Prostate gland (tissue), 2 donors: ENCODE measurements around the gene SLC3A2. TPM values are rescaled to one million over a fixed set of nuclear protein-coding genes. Genes with fewer than 3 reads are reported as not detected.
A peak's percentile ranks its signal among the peaks of the same experiment; 100 is the strongest.

ENCODE experiments used
- DNase-seq: peaks from one replicate; pipeline ENCODE4 v3.0.0-alpha.2; 2019; ENCODE audit warnings: low spot score
- H3K27ac ChIP-seq, 2 donors: fragments of 200-600 bp; sonication (generic); 2 replicates each; pipeline ENCODE4 v1.5.1; 2017 to 2019
- H3K27me3 ChIP-seq: fragments of 200-600 bp; sonication (generic); replicated peaks from 2 replicates; pipeline ENCODE4 v1.5.1; 2019; ENCODE audit not compliant: insufficient read depth
- H3K36me3 ChIP-seq, 2 donors: fragments of 200-600 bp; sonication (generic); 1 replicate in 1 of 2; 2 replicates in 1 of 2; pipeline versions ENCODE4 v1.5.1 to v1.8.1; 2017 to 2019
- H3K4me1 ChIP-seq: fragments of 200-600 bp; sonication (generic); replicated peaks from 2 replicates; pipeline ENCODE4 v1.5.1; 2019
- H3K4me3 ChIP-seq, 2 donors: fragments of 200-600 bp; sonication (generic); 2 replicates each; pipeline ENCODE4 v1.5.1; 2017 to 2019
- H3K9me3 ChIP-seq: fragments of 200-600 bp; sonication (generic); 2 replicates; pipeline ENCODE4 v1.5.1; 2017
- POLR2A ChIP-seq: fragments of 450-650 bp; IDR thresholded peaks from one replicate; pipeline ENCODE4 v1.6.1; 2016; ENCODE audit warnings: antibody characterized with exemption, mild to moderate bottlenecking
- POLR2AphosphoS5 ChIP-seq: sonication (generic); formaldehyde crosslinking; IDR thresholded peaks from one replicate; pipeline ENCODE4 v1.6.1; 2017; ENCODE audit warnings: antibody characterized with exemption
- WGBS: methylation state at CpG from one replicate; pipeline ENCODE4 v1.1.5; 2018; 5-methylcytosine and 5-hydroxymethylcytosine counted together
- intact Hi-C: fragments of 100-400 bp; cut with DNase I; formaldehyde crosslinking; loops from one replicate; pipeline ENCODE4 v1.14.2; 2022
- total RNA-seq, 2 donors: library from RNA; depleted of rRNA; stranded (reverse); fragments of >200 nt; gene quantifications; one replicate each; pipeline ENCODE4 v1.1.0, GENCODE V29; 2016
- TF ChIP-seq, protein P1 (sequence below), 4 experiments: fragments of 200-600 bp in 2 of 4; fragments of 450-650 bp in 2 of 4; sonication (generic) in 2 of 4; IDR thresholded peaks; 1 replicate in 3 of 4; 2 replicates in 1 of 4; pipeline ENCODE4 v1.5.1; 2016 to 2019; ENCODE audit warnings: antibody characterized with exemption in 4 of 4, mild to moderate bottlenecking in 2 of 4, moderate library complexity in 2 of 4

Gene SLC3A2
- total RNA-seq, 2 donors from 2014 or later: 158 to 235 TPM

DNA sequence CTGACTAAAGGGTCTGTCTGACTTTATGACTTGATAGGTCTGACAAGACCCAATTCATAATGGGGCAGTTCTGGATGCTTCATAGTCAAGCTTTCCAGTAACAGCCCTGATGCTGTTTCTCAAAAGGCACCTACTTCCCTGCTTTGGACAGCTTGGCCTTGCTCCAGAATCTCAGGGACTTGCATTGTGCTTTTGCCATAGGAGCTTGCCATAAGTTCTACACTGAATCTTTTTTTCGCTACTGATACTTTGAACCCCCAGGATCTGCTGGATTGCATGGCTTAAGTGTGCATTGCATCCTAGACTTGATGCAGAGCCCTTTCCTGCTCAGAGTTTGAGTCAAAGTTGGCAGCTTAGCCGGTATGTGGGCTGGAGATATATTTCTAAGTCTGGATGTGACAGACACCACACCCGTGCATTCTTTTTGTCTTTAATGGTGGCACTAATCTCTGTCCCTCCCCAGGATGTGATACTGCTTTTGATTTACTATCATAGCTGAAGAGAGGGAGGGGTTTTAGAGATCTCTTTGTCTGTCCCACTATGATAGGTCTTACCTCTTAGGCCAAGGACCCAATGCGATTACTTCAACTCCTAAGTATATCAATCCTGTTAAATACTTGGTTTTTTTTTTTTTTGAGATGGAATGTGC, 16.9 kb upstream of the SLC3A2 start:
- Histone ChIP-seq H3K27ac (no peak overlapping the region), H3K9me3 (no peaks in the 10 kb centered on the region), H3K4me3 (no peak overlapping the region), H3K27me3 (no peaks in the 10 kb centered on the region), H3K4me1 (peaks cover 5% of the 10 kb centered on the region), H3K36me3 (no peaks in the 10 kb centered on the region)
- no peak for DNase-seq
- no peak for TF ChIP-seq POLR2A
- TF ChIP-seq, protein P1, sequence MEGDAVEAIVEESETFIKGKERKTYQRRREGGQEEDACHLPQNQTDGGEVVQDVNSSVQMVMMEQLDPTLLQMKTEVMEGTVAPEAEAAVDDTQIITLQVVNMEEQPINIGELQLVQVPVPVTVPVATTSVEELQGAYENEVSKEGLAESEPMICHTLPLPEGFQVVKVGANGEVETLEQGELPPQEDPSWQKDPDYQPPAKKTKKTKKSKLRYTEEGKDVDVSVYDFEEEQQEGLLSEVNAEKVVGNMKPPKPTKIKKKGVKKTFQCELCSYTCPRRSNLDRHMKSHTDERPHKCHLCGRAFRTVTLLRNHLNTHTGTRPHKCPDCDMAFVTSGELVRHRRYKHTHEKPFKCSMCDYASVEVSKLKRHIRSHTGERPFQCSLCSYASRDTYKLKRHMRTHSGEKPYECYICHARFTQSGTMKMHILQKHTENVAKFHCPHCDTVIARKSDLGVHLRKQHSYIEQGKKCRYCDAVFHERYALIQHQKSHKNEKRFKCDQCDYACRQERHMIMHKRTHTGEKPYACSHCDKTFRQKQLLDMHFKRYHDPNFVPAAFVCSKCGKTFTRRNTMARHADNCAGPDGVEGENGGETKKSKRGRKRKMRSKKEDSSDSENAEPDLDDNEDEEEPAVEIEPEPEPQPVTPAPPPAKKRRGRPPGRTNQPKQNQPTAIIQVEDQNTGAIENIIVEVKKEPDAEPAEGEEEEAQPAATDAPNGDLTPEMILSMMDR (IDR thresholded peaks at IDR 0.05): no peak
- TF ChIP-seq POLR2AphosphoS5: no peak
- intact Hi-C loops: loop anchor here (2.0 to 10.0 kb wide), 2 partner anchors 77 to 469 kb away; partner anchors contain the start of gene TMEM179B
- 57% methylated on average over 4 of the region's 4 CpGs for WGBS

- no peaks in the 10 kb centered on the region for H3K9me3 ChIP-seq
- H3K36me3 ChIP-seq: no peaks in the 10 kb centered on the region
- no peak for DNase-seq
- H3K27ac ChIP-seq: no peak overlapping the region
- H3K27me3 ChIP-seq: no peaks in the 10 kb centered on the region
- intact Hi-C loops: loop anchor here (10.0 kb wide), 1 partner anchor 471 kb away; no protein-coding TSS in a partner anchor
- TF ChIP-seq POLR2A: no peak
- TF ChIP-seq POLR2AphosphoS5: peak; percentile 6
- peaks cover 5% of the 10 kb centered on the region for H3K4me1 ChIP-seq
- H3K4me3 ChIP-seq: no peak overlapping the region
- WGBS: 38% methylated on average over 6 of the region's 6 CpGs
Observed at GRCh38 chr11:62865635-62866034, 15.1 kb upstream of the SLC3A2 start.

- DNase-seq: no peak
- TF ChIP-seq POLR2AphosphoS5: no peak
- TF ChIP-seq POLR2A: no peak
- TF ChIP-seq, protein P1 (IDR thresholded peaks at IDR 0.05): no peak
Observed at GRCh38 chr11:62874851-62875250, 5.8 kb upstream of the SLC3A2 start.

DNA sequence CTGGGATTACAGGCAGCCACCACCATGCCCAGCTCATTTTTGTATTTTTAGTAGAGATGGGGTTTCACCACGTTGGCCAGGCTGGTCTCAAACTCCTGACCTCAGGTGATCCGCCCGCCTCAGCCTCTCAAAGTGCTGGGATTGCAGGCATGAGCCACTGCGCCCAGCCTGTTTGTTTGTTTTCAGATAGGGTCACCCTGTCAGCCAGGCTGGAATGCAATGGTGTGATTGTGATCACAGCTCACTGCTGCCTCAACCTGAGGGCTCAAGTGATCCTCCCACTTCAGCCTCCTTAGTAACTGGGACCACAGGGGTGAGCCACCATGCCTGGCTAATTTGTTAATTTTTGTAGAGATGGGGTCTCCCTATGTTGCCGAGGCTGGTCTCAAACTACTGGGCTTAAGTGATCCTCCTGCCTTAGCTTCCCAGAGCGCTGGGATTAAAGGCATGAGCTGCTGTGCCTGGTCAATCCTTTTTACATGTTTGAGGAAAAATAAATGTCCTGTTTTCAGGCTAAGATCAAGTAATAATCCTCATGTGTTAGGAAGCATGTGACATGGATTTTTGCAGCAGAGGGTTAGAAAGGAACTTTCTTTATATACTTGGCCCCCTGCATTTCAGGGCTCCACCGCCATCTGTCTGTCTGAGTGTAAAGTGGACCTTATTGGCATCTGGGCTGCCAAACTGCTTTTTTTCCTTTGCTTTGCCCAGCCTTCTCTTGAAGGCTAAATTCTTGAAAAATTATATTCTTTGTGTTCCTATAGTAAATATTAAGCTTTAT, 4.8 kb upstream of the SLC3A2 start:
- intact Hi-C loops: no loop called here
- H3K36me3 ChIP-seq: no peaks in the 10 kb centered on the region
- H3K27me3 ChIP-seq: no peaks in the 10 kb centered on the region
- WGBS: 94% methylated on average over 7 of the region's 7 CpGs
- H3K27ac ChIP-seq: peak overlapping the region in 1 of 2 donors; percentile 47
- no peak overlapping the region for H3K4me3 ChIP-seq
- no peaks in the 10 kb centered on the region for H3K9me3 ChIP-seq
- TF ChIP-seq POLR2AphosphoS5 (no peak), POLR2A (no peak)
- TF ChIP-seq, protein P1 (IDR thresholded peaks at IDR 0.05): no peak
- H3K4me1 ChIP-seq: peaks cover 16% of the 10 kb centered on the region
- no peak for DNase-seq

More at GRCh38 chr11:62874851-62875250, 5.8 kb upstream of the SLC3A2 start:
- intact Hi-C loops: no loop called here
- Histone ChIP-seq H3K4me1 (peaks cover 11% of the 10 kb centered on the region), H3K9me3 (no peaks in the 10 kb centered on the region), H3K27me3 (no peaks in the 10 kb centered on the region), H3K4me3 (no peak overlapping the region), H3K27ac (no peak overlapping the region), H3K36me3 (no peaks in the 10 kb centered on the region)
- 93% methylated on average over 7 of the region's 7 CpGs for WGBS

DNA sequence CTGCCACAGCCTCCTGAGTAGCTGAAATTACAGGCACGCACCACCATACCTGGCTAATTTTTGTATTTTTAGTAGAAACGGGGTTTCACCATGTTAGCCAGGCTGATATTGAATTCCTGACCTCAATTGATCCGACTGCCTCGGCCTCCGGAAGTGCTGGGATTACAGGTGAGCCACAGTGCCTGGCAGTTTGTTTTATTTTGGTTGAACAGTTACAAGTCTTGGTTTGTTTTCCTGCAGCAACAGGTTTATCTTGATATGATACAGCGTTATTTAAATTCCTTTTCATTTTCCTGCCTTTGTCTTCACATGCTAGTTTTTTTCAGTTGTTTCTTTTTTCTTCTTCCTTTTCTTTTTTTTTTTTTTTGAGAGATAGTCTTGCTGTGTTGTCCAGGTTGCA, 4.0 kb upstream of the SLC3A2 start:
- peak overlapping the region; percentile 15 to 47 for H3K27ac ChIP-seq
- no peaks in the 10 kb centered on the region for H3K36me3 ChIP-seq
- no peaks in the 10 kb centered on the region for H3K27me3 ChIP-seq
- DNase-seq: no peak
- TF ChIP-seq POLR2A (no peak), POLR2AphosphoS5 (peak; percentile 63)
- TF ChIP-seq, protein P1 (IDR thresholded peaks at IDR 0.05): no peak
- peaks cover 16% of the 10 kb centered on the region for H3K4me1 ChIP-seq
- no peak overlapping the region for H3K4me3 ChIP-seq
- intact Hi-C loops: no loop called here
- H3K9me3 ChIP-seq: no peaks in the 10 kb centered on the region
- 64% methylated on average over 6 of the region's 6 CpGs for WGBS
